Muscle layer of duodenum (tissue), 2 donors: ENCODE measurements around the gene OBSCN.
A peak's percentile ranks its signal among the peaks of the same experiment; 100 is the strongest.

Source experiments
- H3K27ac ChIP-seq: one replicate; pipeline ENCODE4 v1.7.0; 2013; ENCODE audit warnings: mild to moderate bottlenecking, low read length
- H3K27me3 ChIP-seq: one replicate; pipeline ENCODE4 v1.7.0; 2013; ENCODE audit warnings: low read depth, mild to moderate bottlenecking, control low read depth, low read length
- H3K36me3 ChIP-seq, 2 donors: one replicate each; pipeline ENCODE4 v1.7.0; 2013; ENCODE audit warnings: low read length in 2 of 2, control low read depth in 1 of 2, mild to moderate bottlenecking in 1 of 2; ENCODE audit not compliant: insufficient read depth in 2 of 2, control insufficient read depth in 1 of 2
- H3K4me1 ChIP-seq, 2 donors: one replicate each; pipeline ENCODE4 v1.7.0; 2013; ENCODE audit warnings: low read length in 2 of 2, mild to moderate bottlenecking in 2 of 2, control low read depth in 1 of 2, moderate library complexity in 1 of 2; ENCODE audit not compliant: insufficient read depth in 2 of 2, control insufficient read depth in 1 of 2
- H3K4me3 ChIP-seq, 2 donors: one replicate each; pipeline ENCODE4 v1.7.0; 2013; ENCODE audit warnings: low read length in 2 of 2, low read depth in 1 of 2, mild to moderate bottlenecking in 1 of 2
- H3K9me3 ChIP-seq, 2 donors: one replicate each; pipeline ENCODE4 v1.7.0; 2013; ENCODE audit warnings: low read length in 2 of 2, control low read depth in 1 of 2, mild to moderate bottlenecking in 1 of 2; ENCODE audit not compliant: control insufficient read depth in 1 of 2
- donor health status: healthy.

OBSCN gene

DNA sequence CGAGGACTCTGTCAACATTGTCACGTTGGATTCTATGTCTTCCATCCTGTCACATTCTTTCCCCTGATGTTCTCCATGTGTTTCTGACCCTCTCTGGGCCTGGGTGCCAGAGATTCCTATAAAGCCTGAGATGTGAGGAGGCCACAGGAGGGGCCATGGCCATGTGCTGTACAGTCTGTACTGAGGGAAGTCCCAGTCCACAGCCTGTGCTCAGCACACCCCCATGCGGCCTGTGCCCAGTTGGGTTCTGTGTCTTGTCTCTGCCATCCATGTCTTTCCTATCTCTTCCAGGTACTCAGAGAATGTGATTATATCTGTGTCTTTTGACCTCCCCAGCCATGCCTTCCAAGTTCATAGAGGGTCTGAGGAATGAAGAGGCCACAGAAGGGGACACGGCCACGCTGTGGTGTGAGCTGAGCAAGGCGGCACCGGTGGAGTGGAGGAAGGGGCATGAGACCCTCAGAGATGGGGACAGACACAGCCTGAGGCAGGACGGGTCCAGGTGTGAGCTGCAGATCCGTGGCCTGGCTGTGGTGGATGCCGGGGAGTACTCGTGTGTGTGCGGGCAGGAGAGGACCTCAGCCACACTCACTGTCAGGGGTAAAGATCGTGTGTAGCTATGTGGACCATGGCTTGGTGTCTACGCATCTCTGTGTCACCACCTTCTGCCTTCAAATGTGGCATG is 86.1 kb downstream of the OBSCN start:
- Histone ChIP-seq H3K27ac (no peak overlapping the region), H3K4me1 (no peaks in the 10 kb centered on the region), H3K36me3 (peaks cover 0 to 11% of the 10 kb centered on the region in 2 donors), H3K27me3 (no peaks in the 10 kb centered on the region), H3K9me3 (peaks cover 0 to 12% of the 10 kb centered on the region in 2 donors), H3K4me3 (no peak overlapping the region)

GRCh38 chr1:228294717-228295116 is 86.9 kb downstream of the OBSCN start:
- Histone ChIP-seq H3K4me3 (no peak overlapping the region), H3K9me3 (peaks cover 0 to 12% of the 10 kb centered on the region in 2 donors), H3K27ac (no peak overlapping the region), H3K27me3 (no peaks in the 10 kb centered on the region), H3K36me3 (peaks cover 0 to 11% of the 10 kb centered on the region in 2 donors), H3K4me1 (no peaks in the 10 kb centered on the region)

- H3K27ac ChIP-seq, result no peak overlapping the region
- H3K4me3 ChIP-seq, result no peak overlapping the region
- H3K36me3 ChIP-seq, result peaks cover 0 to 11% of the 10 kb centered on the region in 2 donors
- no peaks in the 10 kb centered on the region for H3K27me3 ChIP-seq
- no peaks in the 10 kb centered on the region for H3K4me1 ChIP-seq
- H3K9me3 ChIP-seq, result peaks cover 0 to 12% of the 10 kb centered on the region in 2 donors
These were observed 87.4 kb downstream of the OBSCN start for GRCh38 chr1:228295201-228295600.

GRCh38 chr1:228295981-228296380 is 88.1 kb downstream of the OBSCN start:
- Histone ChIP-seq H3K27me3 (no peaks in the 10 kb centered on the region), H3K9me3 (peaks cover 0 to 16% of the 10 kb centered on the region in 2 donors), H3K27ac (no peak overlapping the region), H3K4me1 (no peaks in the 10 kb centered on the region), H3K36me3 (peaks cover 0 to 13% of the 10 kb centered on the region in 2 donors), H3K4me3 (no peak overlapping the region)

GRCh38 chr1:228297242-228297641 is 89.4 kb downstream of the OBSCN start:
- H3K27me3 ChIP-seq, result no peaks in the 10 kb centered on the region
- H3K27ac ChIP-seq, result no peak overlapping the region
- no peaks in the 10 kb centered on the region for H3K4me1 ChIP-seq
- H3K4me3 ChIP-seq, result no peak overlapping the region
- H3K36me3 ChIP-seq, result peaks cover 0 to 23% of the 10 kb centered on the region in 2 donors
- peaks cover 10 to 29% of the 10 kb centered on the region in 2 donors for H3K9me3 ChIP-seq

DNA sequence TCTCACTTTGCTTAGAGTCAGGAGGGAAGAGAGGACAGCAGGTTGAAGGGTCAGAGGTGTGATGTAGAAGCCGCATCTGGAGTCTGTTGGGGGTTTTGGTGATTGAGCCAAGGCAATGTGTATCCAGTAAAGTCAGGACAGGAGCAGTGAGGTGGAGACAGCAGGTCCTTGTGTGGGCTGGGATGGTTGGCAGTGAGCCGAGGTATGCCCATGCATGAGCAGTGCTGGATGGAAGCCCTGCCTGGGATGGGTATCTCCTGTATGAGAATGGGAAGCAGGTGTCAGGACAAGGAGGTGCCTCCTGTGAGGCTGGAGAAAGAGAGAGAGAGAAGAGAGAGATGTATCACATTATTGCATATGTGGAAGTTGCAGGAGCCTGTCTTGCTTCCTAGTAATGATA is 90.0 kb downstream of the OBSCN start:
- H3K9me3 ChIP-seq, result peaks cover 16 to 35% of the 10 kb centered on the region in 2 donors
- peaks cover 0 to 25% of the 10 kb centered on the region in 2 donors for H3K36me3 ChIP-seq
- H3K4me3 ChIP-seq, result no peak overlapping the region
- H3K27me3 ChIP-seq, result no peaks in the 10 kb centered on the region
- H3K4me1 ChIP-seq, result no peaks in the 10 kb centered on the region
- H3K27ac ChIP-seq, result no peak overlapping the region

DNA sequence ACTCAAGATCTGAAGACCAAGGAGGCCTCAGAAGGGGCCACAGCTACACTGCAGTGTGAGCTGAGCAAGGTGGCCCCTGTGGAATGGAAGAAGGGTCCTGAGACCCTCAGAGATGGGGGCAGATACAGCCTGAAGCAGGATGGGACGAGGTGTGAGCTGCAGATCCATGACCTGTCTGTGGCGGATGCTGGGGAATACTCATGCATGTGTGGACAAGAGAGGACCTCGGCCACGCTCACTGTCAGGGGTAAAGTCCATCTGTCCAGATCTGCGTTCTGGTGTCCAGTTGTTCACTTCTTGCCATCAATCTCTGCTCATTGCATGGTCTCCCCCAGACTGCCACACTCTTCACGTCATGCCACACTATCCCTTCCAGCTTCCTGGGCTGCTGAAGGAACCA is 90.6 kb downstream of the OBSCN start:
- H3K4me1 ChIP-seq, result no peaks in the 10 kb centered on the region
- no peak overlapping the region for H3K27ac ChIP-seq
- peaks cover 0 to 25% of the 10 kb centered on the region in 2 donors for H3K36me3 ChIP-seq
- no peak overlapping the region for H3K4me3 ChIP-seq
- H3K9me3 ChIP-seq, result peaks cover 22 to 41% of the 10 kb centered on the region in 2 donors
- H3K27me3 ChIP-seq, result no peaks in the 10 kb centered on the region

DNA sequence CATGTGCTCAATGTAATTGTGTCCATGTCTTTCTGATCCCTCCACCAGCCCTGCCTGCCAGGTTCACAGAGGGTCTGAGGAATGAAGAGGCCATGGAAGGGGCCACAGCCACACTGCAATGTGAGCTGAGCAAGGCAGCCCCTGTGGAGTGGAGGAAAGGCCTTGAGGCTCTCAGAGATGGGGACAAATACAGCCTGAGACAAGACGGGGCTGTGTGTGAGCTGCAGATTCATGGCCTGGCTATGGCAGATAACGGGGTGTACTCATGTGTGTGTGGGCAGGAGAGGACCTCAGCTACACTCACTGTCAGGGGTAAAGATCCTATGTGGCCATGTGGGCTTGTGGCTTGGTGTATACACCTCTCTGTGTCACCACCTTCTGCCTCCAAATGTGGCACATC is 91.4 kb downstream of the OBSCN start:
- no peaks in the 10 kb centered on the region for H3K4me1 ChIP-seq
- H3K4me3 ChIP-seq, result no peak overlapping the region
- H3K9me3 ChIP-seq, result peaks cover 22 to 47% of the 10 kb centered on the region in 2 donors
- H3K36me3 ChIP-seq, result peaks cover 0 to 21% of the 10 kb centered on the region in 2 donors
- no peak overlapping the region for H3K27ac ChIP-seq
- H3K27me3 ChIP-seq, result no peaks in the 10 kb centered on the region

DNA sequence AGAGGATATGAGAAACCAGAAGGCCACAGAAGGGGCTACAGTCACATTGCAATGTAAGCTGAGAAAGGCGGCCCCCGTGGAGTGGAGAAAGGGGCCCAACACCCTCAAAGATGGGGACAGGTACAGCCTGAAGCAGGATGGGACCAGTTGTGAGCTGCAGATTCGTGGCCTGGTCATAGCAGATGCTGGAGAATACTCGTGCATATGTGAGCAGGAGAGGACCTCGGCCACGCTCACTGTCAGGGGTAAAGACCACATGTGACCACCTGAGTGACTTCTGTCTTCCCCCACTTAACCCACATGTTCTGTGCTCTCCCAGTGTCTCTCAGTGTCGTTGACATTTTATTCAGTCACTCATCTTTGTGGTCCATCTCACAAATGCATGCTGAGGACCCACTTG is 92.1 kb downstream of the OBSCN start:
- Histone ChIP-seq H3K36me3 (peaks cover 0 to 23% of the 10 kb centered on the region in 2 donors), H3K27me3 (no peaks in the 10 kb centered on the region), H3K9me3 (peaks cover 22 to 51% of the 10 kb centered on the region in 2 donors), H3K4me3 (no peak overlapping the region), H3K4me1 (no peaks in the 10 kb centered on the region), H3K27ac (no peak overlapping the region)

DNA sequence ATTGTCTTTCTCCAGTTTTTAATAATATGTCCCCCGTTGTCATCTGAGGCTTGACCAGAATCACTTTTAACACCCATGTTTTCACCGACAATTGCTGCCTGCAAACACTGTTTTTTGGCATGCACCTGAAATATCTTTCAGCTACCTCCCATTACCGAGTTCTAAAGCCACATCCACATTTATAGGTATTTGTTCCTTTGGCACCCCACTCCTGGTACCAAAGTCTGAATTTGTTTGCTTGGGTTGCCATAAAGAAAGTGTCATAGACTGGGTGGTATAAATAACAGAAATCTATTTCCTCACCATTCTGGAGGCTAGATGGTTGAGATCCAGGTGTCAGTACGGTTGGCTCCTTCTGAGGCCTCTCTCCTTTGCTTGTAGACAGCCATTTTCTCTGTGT is 94.2 kb downstream of the OBSCN start:
- Histone ChIP-seq H3K27me3 (no peaks in the 10 kb centered on the region), H3K4me1 (no peaks in the 10 kb centered on the region), H3K36me3 (peaks cover 0 to 23% of the 10 kb centered on the region in 2 donors), H3K4me3 (peak overlapping the region in 1 of 2 donors; percentile 32), H3K9me3 (peaks cover 22 to 46% of the 10 kb centered on the region in 2 donors), H3K27ac (no peak overlapping the region)

DNA sequence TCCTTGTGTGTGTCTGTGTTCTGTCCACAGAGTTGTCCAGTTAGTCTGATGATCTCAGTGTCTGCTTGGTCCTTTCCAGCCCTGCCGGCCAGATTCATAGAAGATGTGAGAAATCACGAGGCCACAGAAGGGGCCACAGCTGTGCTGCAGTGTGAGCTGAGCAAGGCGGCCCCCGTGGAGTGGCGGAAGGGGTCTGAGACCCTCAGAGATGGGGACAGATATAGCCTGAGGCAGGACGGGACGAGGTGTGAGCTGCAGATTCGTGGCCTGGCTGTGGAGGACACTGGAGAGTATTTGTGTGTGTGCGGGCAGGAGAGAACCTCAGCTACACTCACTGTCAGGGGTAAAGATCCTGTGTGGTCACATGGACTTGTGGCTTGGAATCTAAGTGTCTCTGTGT is 95.8 kb downstream of the OBSCN start:
- Histone ChIP-seq H3K4me3 (peak overlapping the region in 1 of 2 donors; percentile 6), H3K4me1 (no peaks in the 10 kb centered on the region), H3K36me3 (peaks cover 0 to 20% of the 10 kb centered on the region in 2 donors), H3K27ac (no peak overlapping the region), H3K9me3 (peaks cover 22 to 39% of the 10 kb centered on the region in 2 donors), H3K27me3 (no peaks in the 10 kb centered on the region)

- H3K27me3 ChIP-seq, result no peaks in the 10 kb centered on the region
- peaks cover 22 to 39% of the 10 kb centered on the region in 2 donors for H3K9me3 ChIP-seq
- H3K36me3 ChIP-seq, result peaks cover 0 to 18% of the 10 kb centered on the region in 2 donors
- H3K27ac ChIP-seq, result no peak overlapping the region
- no peak overlapping the region for H3K4me3 ChIP-seq
- H3K4me1 ChIP-seq, result no peaks in the 10 kb centered on the region
These were observed 96.4 kb downstream of the OBSCN start for GRCh38 chr1:228304225-228304624.
